HepG2 (cell line): ENCODE results near the gene FUOM. TPM values are rescaled to one million over a fixed set of nuclear protein-coding genes. Genes with fewer than 3 reads are reported as not detected.
A peak's percentile ranks its signal among the peaks of the same experiment; 100 is the strongest.

Source experiments
- ATAC-seq: fragments of 200-7000 bp; cut with Tn5 transposase; 3 replicates; pipeline ENCODE4 v1.9.1; 2020; ENCODE audit warnings: mild to moderate bottlenecking, moderate library complexity
- BruUV-seq: library from RNA; stranded (reverse); fragments of 400-500 nt; replicated peaks from 2 replicates; lab custom pipeline; 2021; lab: Mats Ljungman, UMichigan
- CTCF ChIA-PET: fragments of 300-600 bp; formaldehyde crosslinking; extraction: SDS; loops from one replicate; lab custom pipeline; 2021; ENCODE audit warnings: low total read pairs, inconsistent platforms, low intra/inter-chr PET ratio; lab: Yijun Ruan, JAX
- POLR2A ChIA-PET: fragments of 350-600 bp; sonication (Branson Sonifier 250); formaldehyde crosslinking; loops from one replicate; lab custom pipeline; 2020; ENCODE audit warnings: antibody characterized with exemption, inconsistent platforms; lab: Yijun Ruan, JAX
- DNase-seq: peaks from one replicate; pipeline ENCODE4 v3.0.0-alpha.2; 2015; ENCODE audit warnings: low spot score
- FAIRE-seq: peaks from 3 replicates; lab custom pipeline; 2011; peaks lifted over from hg19 to GRCh38; lab: Jason Lieb, UNC
- H2AFZ ChIP-seq: one replicate; pipeline ENCODE4 v1.6.1; 2011; ENCODE audit warnings: low read length, inconsistent platforms
- H3K27ac ChIP-seq: fragments of 300-600 bp; 3 replicates; pipeline ENCODE4 v1.8.0; 2011; ENCODE audit warnings: mixed run types, mild to moderate bottlenecking, mixed read lengths, low read length, inconsistent platforms; ENCODE audit not compliant: insufficient read depth; ENCODE audit errors: extremely low read length
- H3K27me3 ChIP-seq, 2 experiments: fragments of 200-600 bp in 1 of 2; 2 replicates in 1 of 2; 3 replicates in 1 of 2; pipeline versions ENCODE4 v1.6.0 to v1.8.0; 2011; ENCODE audit warnings: low read length in 2 of 2, mild to moderate bottlenecking in 2 of 2, moderate library complexity in 2 of 2, inconsistent platforms in 1 of 2; ENCODE audit not compliant: insufficient read depth in 2 of 2, control insufficient read depth in 1 of 2
- H3K36me3 ChIP-seq, 2 experiments: fragments of 200-600 bp in 1 of 2; replicated peaks in 1 of 2; 2 replicates in 1 of 2; 3 replicates in 1 of 2; pipeline versions ENCODE4 v1.5.1 to v1.8.0; 2011; ENCODE audit warnings: low read length in 2 of 2, inconsistent platforms in 1 of 2; ENCODE audit not compliant: insufficient read depth in 2 of 2, control insufficient read depth in 1 of 2
- H3K4me1 ChIP-seq: 2 replicates; pipeline ENCODE4 v1.5.1; 2012; ENCODE audit warnings: low read length, inconsistent platforms; ENCODE audit not compliant: insufficient read depth
- H3K4me2 ChIP-seq: 2 replicates; pipeline ENCODE4 v1.6.0; 2011; ENCODE audit warnings: low read depth, low read length, inconsistent platforms
- H3K4me3 ChIP-seq, 3 experiments: fragments of 200-600 bp in 1 of 3; sonication (generic), shearing (Covaris generic) in 1 of 3; replicated peaks in 1 of 3; 2 replicates each; pipeline ENCODE4 v1.5.1; 2011 to 2016; ENCODE audit warnings: low read length in 3 of 3, inconsistent platforms in 2 of 3, low read depth in 2 of 3, mild to moderate bottlenecking in 2 of 3, control low read depth in 1 of 3, mixed read lengths in 1 of 3; ENCODE audit not compliant: insufficient read depth in 1 of 3
- H3K79me2 ChIP-seq: one replicate; pipeline ENCODE4 v1.6.1; 2011; ENCODE audit warnings: low read length, inconsistent platforms; ENCODE audit not compliant: insufficient read depth
- H3K9ac ChIP-seq: 2 replicates; pipeline ENCODE4 v1.6.0; 2011; ENCODE audit warnings: mild to moderate bottlenecking, low read depth, low read length, inconsistent platforms; ENCODE audit not compliant: insufficient read depth
- H3K9me3 ChIP-seq: 2 replicates; pipeline ENCODE4 v1.5.1; 2012; ENCODE audit warnings: mild to moderate bottlenecking, low read length
- H4K20me1 ChIP-seq: 2 replicates; pipeline ENCODE4 v1.6.0; 2011; ENCODE audit warnings: inconsistent platforms, mild to moderate bottlenecking, low read length, moderate library complexity; ENCODE audit not compliant: insufficient read depth
- FOXA1 ChIP-seq, 2 experiments: fragments of 450-650 bp in 1 of 2; sonication (generic) in 1 of 2; formaldehyde crosslinking in 1 of 2; IDR thresholded peaks; 2 replicates each; pipeline versions ENCODE4 v1.4.0 to v1.6.1; 2016 to 2020; ENCODE audit warnings: missing genetic modification reagents in 1 of 2
- HNF1B ChIP-seq: sonication (generic); formaldehyde crosslinking; IDR thresholded peaks from 2 replicates; pipeline ENCODE4 v1.5.1; 2020; ENCODE audit warnings: mild to moderate bottlenecking, moderate library complexity, missing genetic modification reagents
- IRF9 ChIP-seq: sonication (generic); formaldehyde crosslinking; IDR thresholded peaks from 2 replicates; pipeline ENCODE4 v1.8.0; 2022; ENCODE audit warnings: missing genetic modification reagents, mild to moderate bottlenecking, borderline replicate concordance
- NR2F1 ChIP-seq, 2 experiments: fragments of 450-650 bp in 1 of 2; formaldehyde crosslinking in 1 of 2; IDR thresholded peaks; 2 replicates each; pipeline versions ENCODE4 v1.5.0 to v1.6.1; 2016 to 2020; ENCODE audit warnings: mild to moderate bottlenecking in 1 of 2, missing compliant biosample characterization in 1 of 2, missing genetic modification reagents in 1 of 2, moderate library complexity in 1 of 2
- RXRA ChIP-seq: sonication (generic); formaldehyde crosslinking; IDR thresholded peaks from 2 replicates; pipeline ENCODE4 v1.5.1; 2020; ENCODE audit warnings: missing genetic modification reagents
- RXRB ChIP-seq: IDR thresholded peaks from 2 replicates; pipeline ENCODE4 v1.6.1; 2016; ENCODE audit warnings: borderline replicate concordance, missing genetic modification reagents, missing compliant biosample characterization
- SALL1 ChIP-seq: sonication (generic); formaldehyde crosslinking; IDR thresholded peaks from 2 replicates; pipeline ENCODE4 v1.8.0; 2022; ENCODE audit warnings: mild to moderate bottlenecking, missing genetic modification reagents
- SPEN ChIP-seq: sonication (generic); formaldehyde crosslinking; IDR thresholded peaks from 2 replicates; pipeline ENCODE4 v1.5.1; 2020; ENCODE audit warnings: low read depth, mild to moderate bottlenecking, missing genetic modification reagents
- ZFY ChIP-seq: sonication (generic); formaldehyde crosslinking; IDR thresholded peaks from 2 replicates; pipeline ENCODE4 v1.4.0; 2020; ENCODE audit warnings: missing genetic modification reagents
- ZNF205 ChIP-seq: IDR thresholded peaks from 2 replicates; pipeline ENCODE4 v1.6.1; 2018; ENCODE audit warnings: missing biosample characterization, missing genetic modification reagents
- ZNF280B ChIP-seq: sonication (generic); formaldehyde crosslinking; IDR thresholded peaks from 2 replicates; pipeline ENCODE4 v1.5.0; 2020; ENCODE audit warnings: missing genetic modification reagents, mild to moderate bottlenecking, borderline replicate concordance
- ZNF350 ChIP-seq: sonication (generic); formaldehyde crosslinking; IDR thresholded peaks from 2 replicates; pipeline ENCODE4 v1.4.0; 2020; ENCODE audit warnings: mild to moderate bottlenecking, low read depth, missing genetic modification reagents, borderline replicate concordance
- ZNF574 ChIP-seq: sonication (generic); formaldehyde crosslinking; IDR thresholded peaks from 2 replicates; pipeline ENCODE4 v1.4.0; 2020; ENCODE audit warnings: missing genetic modification reagents
- ZNF878 ChIP-seq: sonication (generic); formaldehyde crosslinking; IDR thresholded peaks from 2 replicates; pipeline ENCODE4 v1.8.1; 2023; ENCODE audit warnings: mild to moderate bottlenecking, missing genetic modification reagents, moderate library complexity
- WGBS: methylation state at CpG from one replicate; pipeline ENCODE4 v1.1.6; 2017; ENCODE audit warnings: low lambda C conversion rate; 5-methylcytosine and 5-hydroxymethylcytosine counted together
- in situ Hi-C: cut with HindIII; loops from 2 replicates; pipeline ENCODE4 v1.10.0; 2017; ENCODE audit warnings: low pct_unique_long_range_greater_than_20kb; ENCODE audit not compliant: extremely low pct_ligation_motif_present
- intact Hi-C: fragments of 100-400 bp; cut with micrococcal nuclease; formaldehyde crosslinking; loops from one replicate; pipeline ENCODE4 v1.10.0; 2022; ENCODE audit not compliant: unreplicated experiment
- polyA plus RNA-seq, 8 experiments: library from polyadenylated mRNA; depleted of rRNA in 3 of 8; stranded (reverse) in 7 of 8; unstranded in 1 of 8; fragments of >200 nt; fragmentation: Illumina TruSeq in 4 of 8; extraction: Trizol in 4 of 8; gene quantifications; 2 replicates each; pipeline versions ENCODE4 v1.2.1 to v1.2.3, GENCODE V29; 2011 to 2016; ENCODE audit warnings: low read depth in 4 of 8, missing spikeins in 1 of 8, mixed read lengths in 1 of 8; ENCODE audit not compliant: insufficient read depth in 1 of 8
- total RNA-seq, 5 experiments: library from RNA; depleted of rRNA; stranded (reverse); fragments of >200 nt; fragmentation: Illumina TruSeq; extraction: Trizol; gene quantifications; 2 replicates each; pipeline ENCODE4 v1.2.3, GENCODE V29; 2016; ENCODE audit warnings: low read depth in 1 of 5

Gene FUOM
- total and polyA plus RNA-seq, 2 of the 13 experiments (the other 11 are each of a cell fraction or from before 2014, with no cell fraction given) = 27.5 to 60.4 TPM

GRCh38 chr10:133359554-133359971 is 1.7 kb upstream of the FUOM start:
- H3K9ac ChIP-seq = peak overlapping the region; percentile 74
- H2AFZ ChIP-seq = no peak overlapping the region
- no peaks in the 10 kb centered on the region for H3K27me3 ChIP-seq
- in situ Hi-C loops (no loop called here), intact Hi-C loops (loop anchor here (2.0 kb wide), 1 partner anchor 13 kb away; the partner anchor contains the start of gene ECHS1)
- 0 out of 2 replicates have a peak, but pooled peaks cover 5% of the 10 kb centered on the region for H4K20me1 ChIP-seq
- ATAC-seq = peak; percentile 37
- ChIA-PET POLR2A (interaction anchor here (1.1 to 5.8 kb wide), 10 partner anchors 9 to 35 kb away, joined by 3 to 124 read pairs (median 14); partner anchors contain the start of genes ECHS1, MTG1, PAOX and PRAP1), CTCF (no interaction called here)
- H3K4me1 ChIP-seq = peaks cover 38% of the 10 kb centered on the region
- 0% methylated on average over 6 of the region's 6 CpGs for WGBS
- peaks cover 11 to 35% of the 10 kb centered on the region in 2 experiments; a peak in 4 of 5 replicates for H3K36me3 ChIP-seq
- H3K79me2 ChIP-seq = peaks cover 12% of the 10 kb centered on the region
- peak overlapping the region; percentile 86 for H3K27ac ChIP-seq
- H3K9me3 ChIP-seq = no peaks in the 10 kb centered on the region
- H3K4me2 ChIP-seq = peak overlapping the region; percentile 95
- peak overlapping the region; percentile 35 to 81 (median 53); a peak in 5 of 6 replicates for H3K4me3 ChIP-seq
- BruUV-seq = no TSS peak
- peak; percentile 76 for DNase-seq
- peak; percentile 86 for FAIRE-seq
- TF ChIP-seq ZNF878 (CRISPR knock-in tag) = no peak
- peak; percentile 14; the same call in 1 of the 2 replicates for TF ChIP-seq HNF1B (CRISPR knock-in tag)
- TF ChIP-seq NR2F1 (CRISPR knock-in tag; IDR thresholded peaks at IDR 0.05) = peak; percentile 54 to 62; a peak in 3 of 4 replicates
- TF ChIP-seq ZFY (CRISPR knock-in tag) = peak; percentile 34; the same call in 1 of the 2 replicates
- TF ChIP-seq ZNF205 (CRISPR knock-in tag) = peak; percentile 12; the same call in 1 of the 2 replicates
- peak; percentile 70 for TF ChIP-seq RXRA (CRISPR knock-in tag)
- TF ChIP-seq ZNF574 (CRISPR knock-in tag) = peak; percentile 39; the same call in 1 of the 2 replicates
- peak; percentile 62; the same call in 1 of the 2 replicates for TF ChIP-seq ZNF280B (CRISPR knock-in tag)
- TF ChIP-seq FOXA1 (IDR thresholded peaks at IDR 0.05) = no peak
- TF ChIP-seq FOXA1 (CRISPR knock-in tag; IDR thresholded peaks at IDR 0.05) = no peak
- peak; percentile 60; the same call in 1 of the 2 replicates for TF ChIP-seq SPEN (CRISPR knock-in tag)
- peak; percentile 76; the same call in 1 of the 2 replicates for TF ChIP-seq RXRB
- TF ChIP-seq IRF9 (CRISPR knock-in tag) = 0 out of 2 replicates have a peak, but pooled peaks have one; percentile 38
- 0 out of 2 replicates have a peak, but pooled peaks have one; percentile 42 for TF ChIP-seq SALL1
- TF ChIP-seq ZNF350 (CRISPR knock-in tag) = peak; percentile 31; the same call in 1 of the 2 replicates
